Skeletal muscle satellite cell (primary cell): Measurements from ENCODE around the gene F2RL2. TPM values are rescaled to one million over a fixed set of nuclear protein-coding genes. Genes with fewer than 3 reads are reported as not detected.

Experiments
- H3K27me3 ChIP-seq: 2 replicates; pipeline ENCODE4 v1.7.0; 2013; ENCODE audit warnings: low read length; ENCODE audit not compliant: control insufficient read depth, insufficient read depth
- H3K36me3 ChIP-seq: 2 replicates; pipeline ENCODE4 v1.7.0; 2013; ENCODE audit warnings: mild to moderate bottlenecking, control low read depth, low read length; ENCODE audit not compliant: insufficient read depth
- H3K4me1 ChIP-seq: 2 replicates; pipeline ENCODE4 v1.7.0; 2013; ENCODE audit warnings: low read length; ENCODE audit not compliant: control insufficient read depth, insufficient read depth
- H3K4me2 ChIP-seq: 2 replicates; pipeline ENCODE4 v1.7.0; 2013; ENCODE audit warnings: mild to moderate bottlenecking, low read length
- H3K4me3 ChIP-seq: 2 replicates; pipeline ENCODE4 v1.7.0; 2013; ENCODE audit warnings: low read length
- H3K9ac ChIP-seq: 2 replicates; pipeline ENCODE4 v1.7.0; 2013; ENCODE audit warnings: mild to moderate bottlenecking, low read depth, low read length, moderate library complexity
- H3K9me3 ChIP-seq: replicated peaks from 2 replicates; pipeline ENCODE4 v1.7.0; 2013; ENCODE audit warnings: mild to moderate bottlenecking, control low read depth, low read length
- total RNA-seq: library from RNA; depleted of rRNA; stranded (reverse); fragments of >200 nt; gene quantifications from 2 replicates; pipeline ENCODE4 v1.2.3, GENCODE V29; 2012; rRNA removed

F2RL2 gene
- total RNA-seq = 0.51 and 0.66 TPM in 2 replicates

GRCh38 chr5:76622973-76623596, at the start of gene F2RL2:
F2RL2 (minus strand) TSS chr5:76623403; CDS start chr5:76623230, 173 bp downstream.
- Histone ChIP-seq H3K4me3 (peak within 1 kb of the TSS; percentile 61), H3K9ac (peak within 1 kb of the TSS; percentile 56)

GRCh38 chr5:76672242-76672641, 49.0 kb upstream of the F2RL2 start:
- no peak overlapping the region for H3K4me3 ChIP-seq
- no peak overlapping the region for H3K4me2 ChIP-seq
- no peaks in the 10 kb centered on the region for H3K36me3 ChIP-seq

More at GRCh38 chr5:76622973-76623596, at the start of gene F2RL2:
- Histone ChIP-seq H3K4me2 (peak within 1 kb of the TSS; percentile 74), H3K36me3 (no peaks in the 10 kb centered on the region), H3K4me1 (peaks cover 14% of the 10 kb centered on the region), H3K9me3 (no peaks in the 10 kb centered on the region), H3K27me3 (no peaks in the 10 kb centered on the region)

GRCh38 chr5:76670508-76670907, 47.3 kb upstream of the F2RL2 start:
- Histone ChIP-seq H3K36me3 (no peaks in the 10 kb centered on the region), H3K9me3 (no peaks in the 10 kb centered on the region), H3K4me2 (no peak overlapping the region), H3K9ac (no peak overlapping the region), H3K4me1 (peaks cover 11% of the 10 kb centered on the region), H3K4me3 (no peak overlapping the region), H3K27me3 (no peaks in the 10 kb centered on the region)

More at GRCh38 chr5:76672242-76672641, 49.0 kb upstream of the F2RL2 start:
- Histone ChIP-seq H3K9me3 (no peaks in the 10 kb centered on the region), H3K4me1 (peaks cover 11% of the 10 kb centered on the region), H3K27me3 (no peaks in the 10 kb centered on the region), H3K9ac (no peak overlapping the region)

GRCh38 chr5:76669245-76669644, 46.0 kb upstream of the F2RL2 start:
- Histone ChIP-seq H3K4me1 (peaks cover 11% of the 10 kb centered on the region), H3K4me2 (no peak overlapping the region), H3K36me3 (no peaks in the 10 kb centered on the region), H3K9me3 (no peaks in the 10 kb centered on the region), H3K4me3 (no peak overlapping the region), H3K9ac (no peak overlapping the region), H3K27me3 (no peaks in the 10 kb centered on the region)

GRCh38 chr5:76667495-76667894, 44.3 kb upstream of the F2RL2 start:
- H3K36me3 ChIP-seq = no peaks in the 10 kb centered on the region
- no peaks in the 10 kb centered on the region for H3K27me3 ChIP-seq
- no peak overlapping the region for H3K4me2 ChIP-seq
- no peaks in the 10 kb centered on the region for H3K9me3 ChIP-seq
- no peak overlapping the region for H3K9ac ChIP-seq
- H3K4me1 ChIP-seq = peaks cover 9% of the 10 kb centered on the region
- no peak overlapping the region for H3K4me3 ChIP-seq

GRCh38 chr5:76664079-76664478, 40.9 kb upstream of the F2RL2 start:
- no peaks in the 10 kb centered on the region for H3K36me3 ChIP-seq
- H3K4me2 ChIP-seq = no peak overlapping the region
- no peaks in the 10 kb centered on the region for H3K9me3 ChIP-seq
- no peak overlapping the region for H3K9ac ChIP-seq
- H3K27me3 ChIP-seq = no peaks in the 10 kb centered on the region
- H3K4me1 ChIP-seq = no peaks in the 10 kb centered on the region
- H3K4me3 ChIP-seq = no peak overlapping the region

- Histone ChIP-seq H3K4me3 (no peak overlapping the region), H3K9me3 (no peaks in the 10 kb centered on the region), H3K9ac (no peak overlapping the region), H3K4me1 (no peaks in the 10 kb centered on the region), H3K36me3 (no peaks in the 10 kb centered on the region), H3K4me2 (no peak overlapping the region), H3K27me3 (no peaks in the 10 kb centered on the region)
Measured at GRCh38 chr5:76663573-76663972, 40.4 kb upstream of the F2RL2 start.

- no peaks in the 10 kb centered on the region for H3K27me3 ChIP-seq
- H3K9me3 ChIP-seq = no peaks in the 10 kb centered on the region
- no peaks in the 10 kb centered on the region for H3K36me3 ChIP-seq
- H3K9ac ChIP-seq = no peak overlapping the region
- no peak overlapping the region for H3K4me2 ChIP-seq
- no peak overlapping the region for H3K4me3 ChIP-seq
- H3K4me1 ChIP-seq = no peaks in the 10 kb centered on the region
Measured at GRCh38 chr5:76662521-76662920, 39.3 kb upstream of the F2RL2 start.

- Histone ChIP-seq H3K4me2 (no peak overlapping the region), H3K36me3 (no peaks in the 10 kb centered on the region), H3K27me3 (no peaks in the 10 kb centered on the region), H3K9me3 (no peaks in the 10 kb centered on the region), H3K4me3 (no peak overlapping the region), H3K4me1 (no peaks in the 10 kb centered on the region), H3K9ac (no peak overlapping the region)
Measured at GRCh38 chr5:76660360-76660759, 37.2 kb upstream of the F2RL2 start.

GRCh38 chr5:76657683-76658311, 34.6 kb upstream of the F2RL2 start:
- H3K4me1 ChIP-seq = no peaks in the 10 kb centered on the region
- no peak overlapping the region for H3K4me2 ChIP-seq
- no peaks in the 10 kb centered on the region for H3K27me3 ChIP-seq
- no peaks in the 10 kb centered on the region for H3K36me3 ChIP-seq
- H3K9ac ChIP-seq = no peak overlapping the region
- H3K9me3 ChIP-seq = no peaks in the 10 kb centered on the region
- H3K4me3 ChIP-seq = no peak overlapping the region

GRCh38 chr5:76657091-76657490, 33.9 kb upstream of the F2RL2 start:
- no peaks in the 10 kb centered on the region for H3K27me3 ChIP-seq

More at GRCh38 chr5:76657091-76657490, 33.9 kb upstream of the F2RL2 start:
- Histone ChIP-seq H3K4me3 (no peak overlapping the region), H3K4me2 (no peak overlapping the region), H3K9ac (no peak overlapping the region), H3K9me3 (no peaks in the 10 kb centered on the region), H3K4me1 (peaks cover 3% of the 10 kb centered on the region), H3K36me3 (no peaks in the 10 kb centered on the region)
